Central memory CD8-positive, alpha-beta T cell (primary cell): ENCODE measurements around the gene SIN3A.
"Not testable (repeated sequence)": the region's sequence is repeated elsewhere in the genome, so short reads cannot be mapped to it uniquely, and the experiment has no call there.

ENCODE experiments used
- ATAC-seq: fragments of 150-1000 bp; cut with Tn5 transposase; replicated peaks from 2 replicates; pipeline ENCODE4 v1.10.0; 2022; ENCODE audit warnings: mild to moderate bottlenecking, moderate FRiP score, moderate number of reproducible peaks; ENCODE audit not compliant: poor library complexity, severe bottlenecking; ENCODE audit errors: extremely low read depth
- DNase-seq, 2 donors: peaks; one replicate each; pipeline ENCODE4 v3.0.0; 2021; ENCODE audit warnings: low spot score in 2 of 2
- H3K27ac Mint-ChIP-seq: one replicate; pipeline ENCODE4 v1.8.0; 2022; ENCODE audit warnings: low read depth, mild to moderate bottlenecking, moderate library complexity, mixed read lengths
- H3K27me3 Mint-ChIP-seq: one replicate; pipeline ENCODE4 v1.8.0; 2022; ENCODE audit warnings: mixed read lengths
- H3K36me3 Mint-ChIP-seq: one replicate; pipeline ENCODE4 v1.8.0; 2022; ENCODE audit warnings: mild to moderate bottlenecking, moderate library complexity, mixed read lengths; ENCODE audit not compliant: insufficient read depth
- H3K4me1 Mint-ChIP-seq: one replicate; pipeline ENCODE4 v1.8.0; 2022; ENCODE audit warnings: mixed read lengths
- H3K4me3 Mint-ChIP-seq: one replicate; pipeline ENCODE4 v1.8.0; 2022; ENCODE audit warnings: mild to moderate bottlenecking, moderate library complexity, mixed read lengths
- H3K9me3 Mint-ChIP-seq: one replicate; pipeline ENCODE4 v1.8.0; 2022; ENCODE audit warnings: mixed read lengths

SIN3A gene

DNA sequence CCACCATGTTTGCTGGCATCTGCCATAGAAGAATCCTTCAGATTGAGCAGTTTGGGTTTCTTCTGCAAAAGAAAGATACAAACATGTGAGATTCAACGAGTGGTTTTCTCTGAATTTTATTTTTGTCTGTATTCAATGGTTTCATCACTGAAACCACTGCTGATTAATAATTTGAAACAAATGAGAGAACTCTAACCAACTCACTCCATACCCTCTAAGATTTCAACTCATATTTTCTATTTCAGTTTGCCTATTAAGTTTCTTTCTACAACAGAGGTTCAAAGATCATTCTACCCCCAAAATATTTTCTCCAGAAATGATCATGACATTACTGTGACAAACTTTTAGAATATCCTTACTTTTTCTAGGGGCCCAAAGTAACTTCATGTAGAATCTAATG lies 44.4 kb downstream of the SIN3A start:
- ATAC-seq (no peak), DNase-seq (no peak)
- H3K9me3 Mint-ChIP-seq = no peaks in the 10 kb centered on the region
- no peaks in the 10 kb centered on the region for H3K27me3 Mint-ChIP-seq
- no peak overlapping the region for H3K27ac Mint-ChIP-seq
- peaks cover 15% of the 10 kb centered on the region for H3K4me1 Mint-ChIP-seq
- H3K4me3 Mint-ChIP-seq = no peak overlapping the region
- H3K36me3 Mint-ChIP-seq = peaks cover 86% of the 10 kb centered on the region

GRCh38 chr15:75403892-75404291 lies 47.6 kb downstream of the SIN3A start:
- Mint-ChIP-seq H3K9me3 (no peaks in the 10 kb centered on the region), H3K4me3 (no peak overlapping the region), H3K4me1 (peaks cover 10% of the 10 kb centered on the region), H3K27ac (peak overlapping the region; percentile 67), H3K27me3 (no peaks in the 10 kb centered on the region), H3K36me3 (peaks cover 83% of the 10 kb centered on the region)
- ATAC-seq = no peak
- no peak for DNase-seq

DNA sequence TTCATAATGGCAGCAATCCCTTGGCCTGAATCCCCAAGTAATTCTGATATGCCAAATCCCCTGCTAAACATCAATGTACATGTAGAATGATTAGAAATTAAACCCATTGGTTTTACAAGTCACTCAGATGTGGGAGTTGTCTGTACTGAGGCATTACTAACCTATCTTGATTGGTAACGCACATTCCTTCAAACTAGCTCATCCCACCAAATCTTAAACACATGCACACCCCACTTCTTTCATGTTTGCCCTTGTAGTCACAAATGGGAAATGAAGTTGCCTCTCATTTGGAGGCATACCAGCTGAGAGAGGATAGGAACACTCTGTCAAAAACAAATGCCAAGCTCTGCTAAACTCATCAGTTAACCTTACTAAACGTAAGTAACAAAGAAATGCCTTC lies 54.0 kb downstream of the SIN3A start:
- DNase-seq (no peak), ATAC-seq (no peak)
- Mint-ChIP-seq H3K36me3 (peaks cover 66% of the 10 kb centered on the region), H3K9me3 (no peaks in the 10 kb centered on the region), H3K4me1 (peaks cover 13% of the 10 kb centered on the region), H3K27me3 (no peaks in the 10 kb centered on the region), H3K4me3 (no peak overlapping the region), H3K27ac (peak overlapping the region; percentile 35)

- DNase-seq (no peak), ATAC-seq (no peak)
- no peak overlapping the region for H3K27ac Mint-ChIP-seq
- no peak overlapping the region for H3K4me3 Mint-ChIP-seq
- no peaks in the 10 kb centered on the region for H3K27me3 Mint-ChIP-seq
- peaks cover 79% of the 10 kb centered on the region for H3K36me3 Mint-ChIP-seq
- peaks cover 10% of the 10 kb centered on the region for H3K4me1 Mint-ChIP-seq
- H3K9me3 Mint-ChIP-seq = no peaks in the 10 kb centered on the region
Observed at GRCh38 chr15:75389791-75390382, 61.6 kb downstream of the SIN3A start.

GRCh38 chr15:75383986-75384385 lies 67.5 kb downstream of the SIN3A start:
- H3K27ac Mint-ChIP-seq, H3K9me3 Mint-ChIP-seq, H3K27me3 Mint-ChIP-seq, H3K4me3 Mint-ChIP-seq, DNase-seq, ATAC-seq: not testable (repeated sequence)
- Mint-ChIP-seq H3K36me3 (peaks cover 78% of the 10 kb centered on the region), H3K4me1 (peaks cover 10% of the 10 kb centered on the region)

DNA sequence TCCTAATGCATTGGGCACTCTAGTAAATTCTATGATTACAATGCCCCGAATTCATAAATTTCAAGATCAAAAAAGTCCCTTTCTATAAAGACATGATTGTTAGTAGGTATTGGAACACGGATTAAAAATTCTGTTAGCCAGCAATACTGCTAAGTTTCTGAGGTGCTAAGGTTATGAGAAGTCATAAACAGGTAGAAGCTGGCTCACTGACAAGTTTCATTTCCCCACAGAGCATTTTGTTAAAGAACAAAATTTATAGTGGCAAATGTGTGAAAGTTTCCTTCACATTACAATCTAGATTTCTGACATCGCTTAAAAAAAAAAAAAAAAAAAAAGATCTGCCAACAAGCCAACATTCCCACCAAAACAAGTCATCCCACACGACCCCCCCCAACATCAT lies 70.7 kb downstream of the SIN3A start:
- no peak for DNase-seq
- no peak for ATAC-seq
- H3K9me3 Mint-ChIP-seq = no peaks in the 10 kb centered on the region
- H3K27ac Mint-ChIP-seq = no peak overlapping the region
- H3K36me3 Mint-ChIP-seq = peaks cover 75% of the 10 kb centered on the region
- no peaks in the 10 kb centered on the region for H3K27me3 Mint-ChIP-seq
- H3K4me1 Mint-ChIP-seq = peaks cover 3% of the 10 kb centered on the region
- H3K4me3 Mint-ChIP-seq = no peak overlapping the region

GRCh38 chr15:75371901-75372688 lies 79.4 kb downstream of the SIN3A start:
- Mint-ChIP-seq H3K4me3 (no peak overlapping the region), H3K9me3 (no peaks in the 10 kb centered on the region), H3K4me1 (peaks cover 24% of the 10 kb centered on the region), H3K36me3 (peaks cover 51% of the 10 kb centered on the region), H3K27ac (no peak overlapping the region), H3K27me3 (no peaks in the 10 kb centered on the region)
- no peak for DNase-seq
- ATAC-seq = no peak

DNA sequence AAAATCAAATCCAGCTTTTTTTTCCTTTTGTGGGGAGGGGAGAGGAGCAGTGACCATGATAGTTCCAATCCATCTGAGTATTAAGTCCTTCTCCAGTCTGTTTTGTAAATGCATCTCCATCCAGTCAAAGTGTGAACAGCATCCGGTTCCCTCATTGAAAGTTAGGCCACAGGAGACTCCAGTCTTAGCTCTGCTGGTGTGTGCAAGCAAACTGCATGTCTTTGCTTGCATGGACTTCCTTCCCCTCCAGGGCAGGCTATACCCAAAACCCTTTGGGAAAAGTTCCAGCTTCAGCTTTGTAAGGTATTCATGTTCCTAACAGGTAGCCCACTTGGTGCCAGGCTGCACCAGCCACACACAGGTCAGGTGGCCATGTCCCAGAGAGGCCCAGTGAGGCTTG lies 80.0 kb downstream of the SIN3A start:
- no peaks in the 10 kb centered on the region for H3K9me3 Mint-ChIP-seq
- no peaks in the 10 kb centered on the region for H3K27me3 Mint-ChIP-seq
- H3K4me1 Mint-ChIP-seq = peaks cover 28% of the 10 kb centered on the region
- no peak overlapping the region for H3K4me3 Mint-ChIP-seq
- DNase-seq = no peak
- no peak overlapping the region for H3K27ac Mint-ChIP-seq
- peaks cover 50% of the 10 kb centered on the region for H3K36me3 Mint-ChIP-seq
- ATAC-seq = no peak

GRCh38 chr15:75369897-75370581 lies 81.5 kb downstream of the SIN3A start:
- H3K9me3 Mint-ChIP-seq = no peaks in the 10 kb centered on the region
- peaks cover 43% of the 10 kb centered on the region for H3K36me3 Mint-ChIP-seq
- H3K27me3 Mint-ChIP-seq = no peaks in the 10 kb centered on the region
- peak overlapping the region; percentile 32 for H3K27ac Mint-ChIP-seq
- peaks cover 28% of the 10 kb centered on the region for H3K4me1 Mint-ChIP-seq
- ATAC-seq (no peak), DNase-seq (no peak)
- peak overlapping the region; percentile 86 for H3K4me3 Mint-ChIP-seq

GRCh38 chr15:75368689-75369239 lies 82.7 kb downstream of the SIN3A start:
- ATAC-seq = peak; percentile 18

DNA sequence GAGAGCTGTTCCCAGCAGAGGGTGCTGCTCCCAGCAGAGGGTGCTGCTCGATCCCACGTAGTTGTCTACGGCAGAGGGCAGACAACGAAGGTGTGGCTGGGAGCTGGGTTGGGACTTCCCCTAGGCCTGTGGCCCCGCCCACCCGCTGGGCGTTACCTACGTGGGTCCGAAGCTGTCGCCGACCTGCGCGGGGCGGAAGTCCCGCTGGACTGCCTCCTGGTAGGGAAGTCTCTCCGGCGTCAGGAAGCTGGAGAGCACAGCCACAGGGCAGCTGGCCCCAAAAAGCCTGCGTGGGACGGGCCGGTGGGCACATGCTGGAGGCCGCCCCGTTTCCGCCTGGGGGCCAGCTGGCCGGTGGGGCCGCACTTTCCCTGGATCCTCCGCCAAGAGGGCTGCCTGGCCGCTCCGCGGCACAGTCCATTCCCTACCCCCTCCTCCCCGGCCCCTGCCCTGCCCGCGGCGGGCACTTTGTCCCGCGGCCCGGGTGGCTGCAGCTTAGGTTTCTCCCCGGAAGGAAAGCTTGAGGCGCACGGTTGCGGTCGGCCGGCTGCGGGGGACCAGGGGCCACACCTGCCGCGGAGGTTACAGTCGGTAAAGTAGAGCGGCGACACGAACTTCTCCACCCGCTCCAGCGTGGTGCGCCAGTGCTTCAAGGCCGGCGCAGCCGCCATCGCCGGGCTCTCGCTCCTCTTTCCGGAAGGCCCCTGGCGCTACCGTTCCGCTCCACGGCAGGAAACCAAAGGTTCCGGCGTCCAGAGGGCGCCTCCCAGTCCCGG lies 83.4 kb downstream of the SIN3A start, which contains the start of gene MAN2C1:
TSS of gene MAN2C1 (minus strand) at position 695 of the 776 bp plus-strand sequence. CDS start at position 671, 24 bp downstream.
- ATAC-seq (peak; percentile 94), DNase-seq (peak; percentile 74 to 83)
- peak within 1 kb of the TSS; percentile 91 for H3K27ac Mint-ChIP-seq
- no peaks in the 10 kb centered on the region for H3K27me3 Mint-ChIP-seq
- peak within 1 kb of the TSS; percentile 86 for H3K4me3 Mint-ChIP-seq
- peaks cover 48% of the 10 kb centered on the region for H3K36me3 Mint-ChIP-seq
- no peaks in the 10 kb centered on the region for H3K9me3 Mint-ChIP-seq
- peaks cover 30% of the 10 kb centered on the region for H3K4me1 Mint-ChIP-seq

More at GRCh38 chr15:75368689-75369239, 82.7 kb downstream of the SIN3A start:
- Mint-ChIP-seq H3K36me3 (peaks cover 45% of the 10 kb centered on the region), H3K27me3 (no peaks in the 10 kb centered on the region), H3K4me1 (peaks cover 30% of the 10 kb centered on the region), H3K27ac (peak overlapping the region; percentile 91), H3K9me3 (no peaks in the 10 kb centered on the region), H3K4me3 (peak overlapping the region; percentile 86)
- no peak for DNase-seq

GRCh38 chr15:75367406-75367912 lies 84.0 kb downstream of the SIN3A start:
- no peak for DNase-seq
- Mint-ChIP-seq H3K27ac (peak overlapping the region; percentile 91), H3K36me3 (peaks cover 42% of the 10 kb centered on the region), H3K27me3 (no peaks in the 10 kb centered on the region), H3K4me3 (peak overlapping the region; percentile 86), H3K4me1 (peaks cover 30% of the 10 kb centered on the region), H3K9me3 (no peaks in the 10 kb centered on the region)
- no peak for ATAC-seq
